GM12892 (cell line): ENCODE data around the gene GPR18.

ENCODE experiments used
- POLR2A ChIP-seq: IDR thresholded peaks from 2 replicates; pipeline ENCODE4 v1.6.1; 2011; ENCODE audit warnings: low read depth, low read length, control low read depth
- POLR2AphosphoS5 ChIP-seq: IDR thresholded peaks from 2 replicates; pipeline ENCODE4 v1.6.1; 2011; ENCODE audit warnings: low read depth, low read length, control low read depth
- TAF1 ChIP-seq: IDR thresholded peaks from 2 replicates; pipeline ENCODE4 v1.6.1; 2011; ENCODE audit warnings: low read depth, mild to moderate bottlenecking, control low read depth, low read length, borderline replicate concordance

DNA sequence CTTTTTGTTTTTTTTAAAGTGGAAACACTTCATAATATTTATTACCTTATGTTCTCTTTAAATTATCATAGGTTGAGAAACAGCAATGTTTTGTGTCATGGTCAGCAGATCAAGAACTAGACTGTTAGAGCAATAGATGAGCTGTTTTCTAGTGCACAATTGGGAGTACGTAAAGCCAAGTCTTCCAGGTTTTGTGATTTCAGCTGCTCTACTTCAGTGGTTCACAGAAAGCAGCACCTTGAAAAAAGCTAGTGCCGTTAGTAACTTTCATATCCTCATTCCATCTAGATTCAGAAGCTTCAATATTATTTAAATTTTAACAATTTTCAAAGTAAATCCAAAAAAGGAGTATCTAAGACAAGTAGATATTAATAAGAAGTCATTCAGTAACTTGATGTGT is 1.9 kb downstream of the GPR18 start:
- no peak for TF ChIP-seq POLR2A
- TF ChIP-seq POLR2AphosphoS5: no peak
- TF ChIP-seq TAF1: no peak
